GM18909 (cell line): ENCODE measurements around the gene DIAPH2.

Source experiments
- ATAC-seq: cut with Tn5 transposase; IDR thresholded peaks from one replicate; pipeline ENCODE4 v1.9.1; 2021; ENCODE audit warnings: mild to moderate bottlenecking; ENCODE audit not compliant: unreplicated experiment, poor library complexity

DIAPH2 gene

DNA sequence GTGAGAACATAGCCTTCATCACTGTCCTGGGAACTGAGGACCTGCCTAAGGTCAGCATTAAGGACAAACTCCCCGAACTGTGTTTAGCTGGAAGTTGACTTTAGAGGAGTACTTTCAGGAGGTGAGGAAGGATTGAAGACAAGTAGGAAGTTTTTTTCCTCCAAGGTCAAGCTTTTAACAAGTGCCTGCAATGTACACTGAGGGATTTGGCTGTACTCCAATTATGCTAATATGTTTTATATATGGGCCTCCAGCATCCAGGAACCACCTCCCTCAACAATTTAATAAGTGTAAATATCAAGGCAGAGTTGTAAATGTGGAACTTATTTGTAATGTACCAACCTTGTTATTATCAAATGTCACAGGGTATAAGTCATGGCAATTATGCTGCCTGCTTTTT is 925.3 kb downstream of the DIAPH2 start:
- ATAC-seq, result no peak

DNA sequence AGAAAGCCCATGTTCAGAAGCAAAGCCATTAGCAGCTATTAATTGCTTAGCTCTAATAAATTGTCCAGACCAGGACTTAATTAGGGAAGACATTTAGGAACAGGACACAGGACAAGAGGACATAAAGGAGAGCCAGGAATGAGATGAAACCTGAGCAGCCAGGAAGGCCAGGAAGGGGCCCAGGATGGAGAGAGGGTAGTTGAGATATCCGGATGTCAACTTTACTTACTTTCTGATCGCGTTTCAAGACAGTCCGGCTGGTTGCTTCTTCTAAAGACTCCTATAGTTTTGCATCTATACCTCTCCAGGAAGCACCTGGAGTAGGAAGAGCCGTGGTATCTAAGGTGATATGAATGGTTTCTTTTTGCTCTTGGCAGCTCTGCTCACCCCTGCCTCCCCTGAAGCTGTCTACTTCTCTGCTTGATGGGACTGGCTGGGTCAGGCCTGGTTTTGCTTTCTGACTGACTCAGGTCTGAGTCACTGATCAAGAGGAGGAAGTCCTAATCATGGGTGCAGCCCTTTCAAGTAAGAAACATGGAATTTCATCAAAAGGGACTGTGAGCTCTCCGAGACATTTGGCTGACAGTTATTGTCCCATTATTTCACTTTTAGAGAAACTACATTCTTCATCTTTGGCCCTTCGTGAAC is 932.4 kb downstream of the DIAPH2 start:
- ATAC-seq, result peak; percentile 94

DNA sequence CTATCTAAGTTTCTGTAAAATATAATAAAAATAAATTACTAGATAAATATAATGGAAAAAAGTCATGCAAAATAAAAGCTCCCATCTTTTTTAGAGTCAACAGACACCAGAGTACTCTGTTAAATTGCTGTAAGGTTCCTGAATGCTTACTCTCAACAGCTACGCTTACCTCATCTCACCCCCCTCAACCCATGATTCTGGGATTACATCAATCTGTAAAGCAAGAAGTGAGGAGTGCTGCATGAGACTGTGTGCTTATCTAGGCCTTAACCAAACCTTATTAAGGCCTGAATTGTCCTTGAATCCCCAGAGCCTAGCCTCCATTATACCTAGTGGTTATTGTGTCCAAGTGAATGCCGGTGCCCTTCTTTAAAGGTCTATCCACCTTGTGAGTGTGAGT is 934.9 kb downstream of the DIAPH2 start:
- ATAC-seq, result no peak

DNA sequence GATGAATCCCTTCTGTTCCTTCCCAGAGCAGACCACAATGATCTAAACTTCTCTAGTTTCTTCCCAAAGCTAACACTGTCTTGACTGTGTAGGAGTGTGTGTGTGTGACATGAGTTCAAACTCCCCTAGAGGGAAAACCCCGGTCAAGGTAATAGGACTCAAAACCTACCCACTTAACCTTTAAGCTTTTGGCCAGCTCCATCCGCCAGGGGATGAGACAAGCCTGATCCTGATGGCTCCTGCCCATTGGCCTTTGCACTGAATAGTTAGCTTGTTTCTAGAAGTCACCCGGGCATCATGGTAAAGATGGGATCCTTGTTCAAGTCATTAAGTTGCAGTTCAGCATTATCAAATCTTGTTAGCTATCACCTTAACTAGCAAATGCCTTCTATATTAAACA is 937.5 kb downstream of the DIAPH2 start:
- no peak for ATAC-seq

DNA sequence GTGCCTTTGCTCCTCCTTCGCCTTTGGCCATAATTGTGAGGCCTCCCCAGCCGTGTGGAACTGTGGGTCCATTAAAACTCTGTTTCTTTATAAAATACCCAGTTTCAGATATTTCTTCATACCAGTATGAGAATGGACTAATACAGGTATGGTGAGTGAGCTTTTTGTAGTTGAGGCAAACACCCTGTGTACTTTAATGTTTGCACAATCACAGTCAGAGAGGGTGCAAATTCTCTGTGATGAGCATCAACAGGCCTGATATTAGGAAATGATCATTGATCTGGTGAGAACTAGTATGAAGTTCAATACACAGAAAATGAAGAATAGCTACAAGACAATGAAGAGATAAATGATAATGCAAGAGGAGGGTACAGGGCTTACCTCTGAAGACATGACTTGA is 943.7 kb downstream of the DIAPH2 start:
- no peak for ATAC-seq

DNA sequence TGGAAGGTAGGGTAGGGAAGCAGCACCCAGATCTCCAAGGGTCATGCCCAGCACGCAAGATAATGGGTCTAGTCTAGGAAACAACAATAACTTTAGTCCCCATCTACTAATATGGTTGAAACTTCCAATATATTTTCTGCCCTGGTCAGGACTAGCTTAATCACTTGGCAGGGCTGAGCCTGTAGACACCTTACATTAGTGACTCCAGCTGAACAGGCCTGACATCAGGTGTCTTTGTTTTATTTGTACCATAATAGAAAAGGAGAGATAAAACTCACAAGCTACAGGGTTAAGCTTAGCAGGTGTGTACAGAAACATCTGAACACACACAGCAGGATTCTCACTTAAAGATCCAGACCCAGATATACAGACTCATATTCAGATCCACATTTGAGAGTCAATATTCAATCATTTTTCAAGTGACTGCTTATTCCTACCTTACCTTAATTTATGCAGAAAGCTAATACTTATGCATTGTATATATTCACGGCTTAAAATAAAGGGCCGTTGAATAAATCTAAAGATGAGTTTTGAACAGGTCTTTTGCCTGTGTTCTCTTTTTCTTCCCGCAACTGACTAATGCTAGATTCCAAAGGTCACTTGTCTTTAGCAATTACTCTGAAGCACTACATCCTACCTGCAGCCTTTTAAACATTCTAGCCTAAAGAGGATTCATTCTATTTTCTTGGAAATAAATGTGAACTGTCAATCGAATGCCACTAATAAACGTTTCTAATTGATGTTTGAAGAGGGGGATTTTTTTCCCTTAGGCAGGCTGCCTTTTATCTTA is 944.4 kb downstream of the DIAPH2 start:
- ATAC-seq, result no peak

DNA sequence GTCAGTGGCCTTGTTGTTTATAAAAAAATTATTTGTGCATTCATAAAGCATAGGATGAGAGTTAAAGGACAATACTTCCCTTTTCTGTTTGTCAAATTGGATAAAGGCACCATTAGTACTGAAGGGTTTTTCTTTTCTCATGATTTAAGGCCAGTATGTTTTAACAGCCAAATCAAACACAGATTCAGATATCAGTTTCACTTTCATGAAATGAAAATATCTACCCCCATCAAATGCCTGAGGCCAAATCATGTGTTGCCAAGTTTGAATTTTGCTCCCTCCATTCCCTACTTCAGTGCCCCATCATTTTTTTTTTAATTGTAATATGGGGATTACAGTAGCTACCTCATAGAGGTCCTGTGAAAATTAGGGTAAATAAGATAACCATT is 944.9 kb downstream of the DIAPH2 start:
- ATAC-seq, result no peak

DNA sequence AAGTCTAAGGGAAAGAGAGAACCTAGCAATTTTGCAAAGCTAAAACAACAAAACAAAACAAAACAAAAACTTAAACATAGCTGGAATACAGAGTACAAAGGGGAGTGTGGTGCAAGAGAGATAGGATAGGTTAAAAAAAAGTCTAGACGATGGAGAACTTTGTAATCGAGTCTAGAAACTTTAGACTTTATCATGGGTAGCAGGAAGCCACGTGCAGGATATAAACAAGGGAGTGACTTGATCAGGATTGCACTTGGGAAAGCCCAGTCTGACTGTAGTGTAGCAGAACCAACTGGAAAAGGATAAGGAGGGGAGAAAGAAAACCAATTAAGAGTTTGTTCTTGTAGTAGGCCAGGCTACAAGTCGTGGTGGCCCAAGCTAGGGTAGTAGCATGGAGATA is 949.2 kb downstream of the DIAPH2 start:
- ATAC-seq, result no peak

DNA sequence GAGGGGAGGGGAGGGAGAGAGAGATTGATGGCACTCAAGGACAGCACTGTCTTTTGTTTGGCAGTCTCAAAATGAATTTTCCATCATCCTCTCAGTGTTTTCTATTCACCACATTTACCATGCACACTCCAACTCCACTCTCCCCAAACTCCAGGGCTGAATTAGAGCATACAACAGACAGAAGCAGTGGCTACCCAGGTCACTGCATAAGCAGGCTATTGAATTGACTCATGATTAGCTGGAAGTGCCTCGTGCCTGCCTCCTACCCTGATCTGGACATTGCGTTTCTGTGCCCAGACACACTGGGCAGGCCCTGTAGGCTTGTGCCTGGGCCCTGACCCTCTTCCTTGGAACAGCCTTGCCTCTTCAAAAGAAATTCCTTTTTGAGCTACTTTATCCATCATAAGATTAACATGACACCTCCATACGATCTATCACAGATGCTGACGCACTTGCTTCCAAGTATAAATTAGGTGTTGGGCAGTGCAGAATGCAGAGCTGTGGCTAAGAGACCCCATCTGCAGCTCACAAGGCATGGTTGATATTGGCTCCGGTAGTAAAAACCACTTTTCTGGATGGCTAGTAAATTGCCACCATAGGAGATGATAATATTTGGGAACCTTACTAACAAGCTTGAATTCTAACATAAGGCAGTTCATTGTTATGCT is 952.0 kb downstream of the DIAPH2 start:
- no peak for ATAC-seq

DNA sequence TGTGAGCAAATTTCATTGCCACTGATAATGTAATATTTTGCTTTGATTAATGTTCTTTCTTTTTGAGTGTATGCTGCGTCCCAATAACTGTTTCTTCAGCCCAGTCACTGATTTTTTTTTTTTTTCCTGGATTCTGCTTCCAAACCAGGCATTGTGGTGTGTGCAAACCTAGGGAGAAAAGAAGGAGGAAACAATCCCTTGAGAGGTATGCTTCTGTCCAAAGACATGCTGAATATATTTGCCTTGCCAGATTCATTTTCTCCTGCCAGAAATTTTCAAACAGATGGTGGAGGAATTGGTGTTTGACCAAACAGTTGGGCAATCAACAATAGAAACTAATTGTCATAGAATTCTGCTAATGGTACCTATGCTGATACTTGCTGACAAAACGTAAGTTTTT is 952.6 kb downstream of the DIAPH2 start:
- no peak for ATAC-seq

DNA sequence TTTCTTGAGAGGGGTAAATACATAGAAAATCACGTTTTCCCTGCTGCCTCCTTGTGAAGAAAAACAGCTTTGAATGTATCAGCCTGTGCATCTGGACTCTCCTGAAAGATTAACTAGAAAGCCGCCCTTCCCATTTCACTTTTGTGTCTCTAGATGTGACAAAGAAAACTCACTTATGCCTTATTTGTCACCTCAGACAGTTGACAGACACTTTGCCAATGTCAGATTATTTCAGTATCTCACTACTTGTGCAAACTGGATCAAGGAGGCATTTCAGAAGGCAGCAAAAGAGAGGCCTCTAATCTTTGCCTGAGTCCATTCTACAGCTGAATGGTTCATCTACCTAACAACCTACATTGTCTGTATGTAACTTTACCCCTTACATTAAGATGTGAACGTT is 954.0 kb downstream of the DIAPH2 start:
- ATAC-seq, result no peak

DNA sequence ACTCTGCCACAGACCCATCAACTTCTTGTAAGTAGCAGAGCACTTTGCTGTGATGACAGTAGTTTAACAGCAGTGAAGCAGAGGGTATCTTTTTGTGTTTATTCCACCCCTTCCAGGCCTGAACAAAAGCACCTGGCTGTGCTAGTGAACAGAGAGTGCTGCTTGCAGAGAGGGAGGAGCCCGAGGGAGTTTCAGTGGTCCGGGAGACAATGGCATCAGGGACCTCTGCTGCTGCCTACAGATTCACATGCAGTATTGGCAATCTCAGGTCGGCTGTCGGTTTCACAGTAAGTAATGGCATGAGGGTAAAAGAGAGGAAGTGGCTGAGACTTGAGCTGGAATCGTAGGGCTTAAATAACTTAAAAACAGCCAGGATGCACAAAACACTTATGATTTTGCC is 954.9 kb downstream of the DIAPH2 start:
- ATAC-seq, result peak; percentile 59
